ENCODE results near the gene GAS5.
A peak's percentile ranks its signal among the peaks of the same experiment; 100 is the strongest.
"Not testable (repeated sequence)": the region's sequence is repeated elsewhere in the genome, so short reads cannot be mapped to it uniquely, and the experiment has no call there.

GAS5 gene

GRCh38 chr1:173867753-173868265 lies at the start of gene GAS5:
Gene GAS5, minus strand, starts transcription at chr1:173867989.
- DNase-seq: peak; percentile 99

- no peak for DNase-seq
Measured at GRCh38 chr1:173917149-173917548, 49.4 kb upstream of the GAS5 start, which contains the start of gene SERPINC1. Gene SERPINC1, minus strand, starts transcription at chr1:173917327. Its CDS starts 68 bp downstream, at chr1:173917259.

- no peak for DNase-seq
Measured at GRCh38 chr1:173916667-173917066, 48.9 kb upstream of the GAS5 start.

GRCh38 chr1:173915596-173915995 lies 47.8 kb upstream of the GAS5 start:
- DNase-seq: no peak

- no peak for DNase-seq
Measured at GRCh38 chr1:173914366-173914871, 46.6 kb upstream of the GAS5 start.

GRCh38 chr1:173913111-173913510 lies 45.3 kb upstream of the GAS5 start:
- DNase-seq: no peak

GRCh38 chr1:173903827-173904531 lies 36.2 kb upstream of the GAS5 start:
- DNase-seq: peak; percentile 80

GRCh38 chr1:173900992-173901391 lies 33.2 kb upstream of the GAS5 start:
- DNase-seq: no peak

- no peak for DNase-seq
Measured at GRCh38 chr1:173900427-173900826, 32.6 kb upstream of the GAS5 start.

- no peak for DNase-seq
Measured at GRCh38 chr1:173894189-173894588, 26.4 kb upstream of the GAS5 start.

- DNase-seq: no peak
Measured at GRCh38 chr1:173893611-173894010, 25.8 kb upstream of the GAS5 start.

GRCh38 chr1:173889885-173890284 lies 22.1 kb upstream of the GAS5 start:
- DNase-seq: no peak

GRCh38 chr1:173888749-173889148 lies 21.0 kb upstream of the GAS5 start:
- no peak for DNase-seq

- no peak for DNase-seq
Measured at GRCh38 chr1:173887627-173888026, 19.8 kb upstream of the GAS5 start.

- DNase-seq: no peak
Measured at GRCh38 chr1:173886746-173887611, 19.2 kb upstream of the GAS5 start.

GRCh38 chr1:173884701-173885100 lies 16.9 kb upstream of the GAS5 start:
- DNase-seq: no peak

- not testable (repeated sequence) for DNase-seq
Measured at GRCh38 chr1:173881117-173881516, 13.3 kb upstream of the GAS5 start.

GRCh38 chr1:173878251-173878650 lies 10.5 kb upstream of the GAS5 start:
- no peak for DNase-seq

- no peak for DNase-seq
Measured at GRCh38 chr1:173876732-173877131, 8.9 kb upstream of the GAS5 start.

GRCh38 chr1:173871500-173871899 lies 3.7 kb upstream of the GAS5 start:
- no peak for DNase-seq

- DNase-seq: no peak
Measured at GRCh38 chr1:173871091-173871490, 3.3 kb upstream of the GAS5 start.

GRCh38 chr1:173870252-173871075 lies 2.7 kb upstream of the GAS5 start:
- DNase-seq: no peak

- DNase-seq: no peak
Measured at GRCh38 chr1:173869021-173869359, 1.2 kb upstream of the GAS5 start.
